PFSK-1 (cell line): ENCODE data around the gene YARS1.

Experiments used
- FOXP2 ChIP-seq: optimal IDR thresholded peaks from 2 replicates; pipeline ENCODE3; 2011; ENCODE audit warnings: borderline replicate concordance, control low read depth, inconsistent platforms; ENCODE audit not compliant: insufficient read depth; ENCODE audit errors: extremely low read length, extremely low read depth
- POLR2AphosphoS5 ChIP-seq: IDR thresholded peaks from 2 replicates; pipeline ENCODE4 v1.6.1; 2012; ENCODE audit warnings: low read depth, mild to moderate bottlenecking, control low read depth, low read length, moderate library complexity
- TAF1 ChIP-seq: IDR thresholded peaks from 2 replicates; pipeline ENCODE4 v1.6.1; 2012; ENCODE audit warnings: low read length, control low read depth, borderline replicate concordance; ENCODE audit not compliant: insufficient read depth

GRCh38 chr1:32783851-32784250, 33.3 kb downstream of the YARS1 start:
- TF ChIP-seq POLR2AphosphoS5, result no peak
- TF ChIP-seq TAF1, result no peak
- no peak for TF ChIP-seq FOXP2
